GM18867 (cell line): ENCODE measurements around the gene MFSD6.
A peak's percentile ranks its signal among the peaks of the same experiment; 100 is the strongest.
"Not testable (repeated sequence)": the region's sequence is repeated elsewhere in the genome, so short reads cannot be mapped to it uniquely, and the experiment has no call there.

Experiments used
- ATAC-seq: cut with Tn5 transposase; IDR thresholded peaks from one replicate; pipeline ENCODE4 v1.9.1; 2021; ENCODE audit warnings: mild to moderate bottlenecking, moderate library complexity; ENCODE audit not compliant: unreplicated experiment

Gene MFSD6

GRCh38 chr2:190460487-190460886, 52.3 kb downstream of the MFSD6 start:
- ATAC-seq, result no peak

GRCh38 chr2:190462181-190462580, 54.0 kb downstream of the MFSD6 start:
- ATAC-seq, result no peak

GRCh38 chr2:190462611-190463010, 54.5 kb downstream of the MFSD6 start:
- no peak for ATAC-seq

GRCh38 chr2:190465060-190465459, 56.9 kb downstream of the MFSD6 start:
- ATAC-seq, result peak; percentile 55

- ATAC-seq, result no peak
Measured at GRCh38 chr2:190466819-190467446, 58.8 kb downstream of the MFSD6 start.

GRCh38 chr2:190467575-190468083, 59.5 kb downstream of the MFSD6 start:
- no peak for ATAC-seq

GRCh38 chr2:190468354-190468753, 60.2 kb downstream of the MFSD6 start:
- ATAC-seq, result not testable (repeated sequence)

- peak; percentile 62 for ATAC-seq
Measured at GRCh38 chr2:190468814-190469569, 60.8 kb downstream of the MFSD6 start.

- no peak for ATAC-seq
Measured at GRCh38 chr2:190469771-190470170, 61.6 kb downstream of the MFSD6 start.

- ATAC-seq, result no peak
Measured at GRCh38 chr2:190470256-190470826, 62.2 kb downstream of the MFSD6 start.

- ATAC-seq, result no peak
Measured at GRCh38 chr2:190477661-190478454, 69.7 kb downstream of the MFSD6 start.

- no peak for ATAC-seq
Measured at GRCh38 chr2:190478572-190479195, 70.5 kb downstream of the MFSD6 start.

- no peak for ATAC-seq
Measured at GRCh38 chr2:190481339-190481738, 73.2 kb downstream of the MFSD6 start.

- no peak for ATAC-seq
Measured at GRCh38 chr2:190482451-190482850, 74.3 kb downstream of the MFSD6 start.

- no peak for ATAC-seq
Measured at GRCh38 chr2:190486037-190486623, 78.0 kb downstream of the MFSD6 start.

GRCh38 chr2:190488516-190489233, 80.5 kb downstream of the MFSD6 start:
- no peak for ATAC-seq

- no peak for ATAC-seq
Measured at GRCh38 chr2:190489475-190489874, 81.3 kb downstream of the MFSD6 start.

- no peak for ATAC-seq
Measured at GRCh38 chr2:190490502-190490901, 82.3 kb downstream of the MFSD6 start.

GRCh38 chr2:190493095-190493494, 84.9 kb downstream of the MFSD6 start:
- ATAC-seq, result no peak
